Panc1 (cell line): ENCODE data around the gene CDKN1A.

Experiments
- TF ChIP-seq, protein P1 (sequence below): fragments of 450-650 bp; IDR thresholded peaks from 2 replicates; pipeline ENCODE4 v1.5.1; 2017; ENCODE audit warnings: mild to moderate bottlenecking
- TF ChIP-seq, protein P2 (sequence below), 2 experiments: IDR thresholded peaks; 2 replicates each; pipeline ENCODE4 v1.6.1; 2011 to 2012; ENCODE audit warnings: low read depth in 2 of 2, control low read depth in 1 of 2, low read length in 1 of 2, mild to moderate bottlenecking in 1 of 2, moderate library complexity in 1 of 2; ENCODE audit not compliant: insufficient read depth in 1 of 2

- TF ChIP-seq, protein P1, sequence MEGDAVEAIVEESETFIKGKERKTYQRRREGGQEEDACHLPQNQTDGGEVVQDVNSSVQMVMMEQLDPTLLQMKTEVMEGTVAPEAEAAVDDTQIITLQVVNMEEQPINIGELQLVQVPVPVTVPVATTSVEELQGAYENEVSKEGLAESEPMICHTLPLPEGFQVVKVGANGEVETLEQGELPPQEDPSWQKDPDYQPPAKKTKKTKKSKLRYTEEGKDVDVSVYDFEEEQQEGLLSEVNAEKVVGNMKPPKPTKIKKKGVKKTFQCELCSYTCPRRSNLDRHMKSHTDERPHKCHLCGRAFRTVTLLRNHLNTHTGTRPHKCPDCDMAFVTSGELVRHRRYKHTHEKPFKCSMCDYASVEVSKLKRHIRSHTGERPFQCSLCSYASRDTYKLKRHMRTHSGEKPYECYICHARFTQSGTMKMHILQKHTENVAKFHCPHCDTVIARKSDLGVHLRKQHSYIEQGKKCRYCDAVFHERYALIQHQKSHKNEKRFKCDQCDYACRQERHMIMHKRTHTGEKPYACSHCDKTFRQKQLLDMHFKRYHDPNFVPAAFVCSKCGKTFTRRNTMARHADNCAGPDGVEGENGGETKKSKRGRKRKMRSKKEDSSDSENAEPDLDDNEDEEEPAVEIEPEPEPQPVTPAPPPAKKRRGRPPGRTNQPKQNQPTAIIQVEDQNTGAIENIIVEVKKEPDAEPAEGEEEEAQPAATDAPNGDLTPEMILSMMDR = no peak
- TF ChIP-seq, protein P2, sequence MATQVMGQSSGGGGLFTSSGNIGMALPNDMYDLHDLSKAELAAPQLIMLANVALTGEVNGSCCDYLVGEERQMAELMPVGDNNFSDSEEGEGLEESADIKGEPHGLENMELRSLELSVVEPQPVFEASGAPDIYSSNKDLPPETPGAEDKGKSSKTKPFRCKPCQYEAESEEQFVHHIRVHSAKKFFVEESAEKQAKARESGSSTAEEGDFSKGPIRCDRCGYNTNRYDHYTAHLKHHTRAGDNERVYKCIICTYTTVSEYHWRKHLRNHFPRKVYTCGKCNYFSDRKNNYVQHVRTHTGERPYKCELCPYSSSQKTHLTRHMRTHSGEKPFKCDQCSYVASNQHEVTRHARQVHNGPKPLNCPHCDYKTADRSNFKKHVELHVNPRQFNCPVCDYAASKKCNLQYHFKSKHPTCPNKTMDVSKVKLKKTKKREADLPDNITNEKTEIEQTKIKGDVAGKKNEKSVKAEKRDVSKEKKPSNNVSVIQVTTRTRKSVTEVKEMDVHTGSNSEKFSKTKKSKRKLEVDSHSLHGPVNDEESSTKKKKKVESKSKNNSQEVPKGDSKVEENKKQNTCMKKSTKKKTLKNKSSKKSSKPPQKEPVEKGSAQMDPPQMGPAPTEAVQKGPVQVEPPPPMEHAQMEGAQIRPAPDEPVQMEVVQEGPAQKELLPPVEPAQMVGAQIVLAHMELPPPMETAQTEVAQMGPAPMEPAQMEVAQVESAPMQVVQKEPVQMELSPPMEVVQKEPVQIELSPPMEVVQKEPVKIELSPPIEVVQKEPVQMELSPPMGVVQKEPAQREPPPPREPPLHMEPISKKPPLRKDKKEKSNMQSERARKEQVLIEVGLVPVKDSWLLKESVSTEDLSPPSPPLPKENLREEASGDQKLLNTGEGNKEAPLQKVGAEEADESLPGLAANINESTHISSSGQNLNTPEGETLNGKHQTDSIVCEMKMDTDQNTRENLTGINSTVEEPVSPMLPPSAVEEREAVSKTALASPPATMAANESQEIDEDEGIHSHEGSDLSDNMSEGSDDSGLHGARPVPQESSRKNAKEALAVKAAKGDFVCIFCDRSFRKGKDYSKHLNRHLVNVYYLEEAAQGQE (IDR thresholded peaks at IDR 0.05; ENCODE audit: insufficient read depth in 1 of 2, low read depth in 2 of 2, low read length in 1 of 2) = no peak
These were observed 20.5 kb upstream of the CDKN1A start for GRCh38 chr6:36657942-36658544.
